GM18499 (cell line): ENCODE data around the gene NBEAL2.

Experiments
- ATAC-seq: cut with Tn5 transposase; IDR thresholded peaks from one replicate; pipeline ENCODE4 v1.9.1; 2021; ENCODE audit warnings: moderate number of reproducible peaks; ENCODE audit not compliant: insufficient read depth, unreplicated experiment

Gene NBEAL2

DNA sequence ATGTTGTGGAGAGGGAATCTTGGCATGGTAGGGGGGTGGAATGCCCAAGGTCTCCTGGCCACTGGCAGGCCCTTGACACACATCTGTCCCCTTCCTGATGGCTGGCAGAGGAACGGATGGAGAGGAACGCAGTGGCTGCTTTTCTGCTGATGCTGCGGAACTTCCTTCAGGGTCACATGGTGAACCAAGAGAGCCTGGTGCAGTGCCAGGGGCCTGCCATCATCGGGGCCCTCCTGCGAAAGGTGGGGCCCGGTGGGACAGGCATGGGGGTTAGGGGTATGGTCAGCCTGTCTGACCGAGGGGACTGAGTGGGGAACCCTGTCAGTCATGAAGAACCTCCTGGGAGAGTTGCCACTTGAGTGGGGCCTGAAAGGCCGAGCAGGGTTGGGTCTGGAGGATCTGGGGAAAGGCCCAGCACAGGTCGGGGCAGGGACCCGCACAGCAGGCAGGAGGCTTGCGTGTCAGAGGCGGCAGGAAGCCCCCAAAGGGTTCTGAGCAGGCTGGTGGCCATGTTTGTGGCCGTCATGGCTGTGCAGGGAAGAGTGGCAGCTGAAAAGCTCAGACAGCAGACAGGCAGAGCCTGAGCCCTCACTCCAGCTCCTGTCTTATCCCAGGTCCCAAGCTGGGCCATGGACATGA is 18.1 kb downstream of the NBEAL2 start:
- ATAC-seq = no peak

DNA sequence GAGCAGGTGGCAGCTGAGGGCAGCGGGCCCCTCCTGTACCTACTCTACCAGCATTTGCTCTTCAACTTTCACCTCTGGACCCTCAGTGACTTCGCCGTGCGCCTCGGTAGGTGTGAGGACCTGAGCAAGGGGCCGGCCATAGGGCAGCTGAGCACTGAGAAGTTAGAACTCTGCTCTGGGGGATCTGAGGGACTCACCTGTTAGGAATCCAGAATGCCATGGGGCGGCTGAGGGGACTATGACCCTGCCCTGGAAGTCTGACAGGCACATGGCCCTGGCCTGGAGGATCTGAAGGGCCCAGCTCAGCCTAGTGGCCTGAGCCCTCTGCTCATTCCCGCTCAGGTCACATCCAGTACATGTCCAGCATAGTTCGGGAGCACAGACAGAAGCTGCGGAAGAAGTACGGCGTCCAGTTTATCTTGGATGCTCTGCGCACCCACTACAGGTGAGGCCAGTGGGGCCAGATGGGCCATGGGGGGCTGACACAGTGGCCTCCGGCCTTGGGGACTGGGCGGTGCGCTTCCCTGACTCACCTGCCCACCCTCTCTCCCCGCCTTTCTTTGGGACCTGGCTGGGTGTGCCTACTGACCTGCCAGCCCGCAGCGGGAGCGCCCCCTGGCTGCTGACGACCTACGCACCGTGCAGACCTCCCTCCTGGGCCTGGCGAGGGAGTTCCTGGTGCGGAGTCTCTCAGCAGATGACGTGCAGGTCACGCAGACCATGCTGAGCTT is 18.8 kb downstream of the NBEAL2 start:
- no peak for ATAC-seq

DNA sequence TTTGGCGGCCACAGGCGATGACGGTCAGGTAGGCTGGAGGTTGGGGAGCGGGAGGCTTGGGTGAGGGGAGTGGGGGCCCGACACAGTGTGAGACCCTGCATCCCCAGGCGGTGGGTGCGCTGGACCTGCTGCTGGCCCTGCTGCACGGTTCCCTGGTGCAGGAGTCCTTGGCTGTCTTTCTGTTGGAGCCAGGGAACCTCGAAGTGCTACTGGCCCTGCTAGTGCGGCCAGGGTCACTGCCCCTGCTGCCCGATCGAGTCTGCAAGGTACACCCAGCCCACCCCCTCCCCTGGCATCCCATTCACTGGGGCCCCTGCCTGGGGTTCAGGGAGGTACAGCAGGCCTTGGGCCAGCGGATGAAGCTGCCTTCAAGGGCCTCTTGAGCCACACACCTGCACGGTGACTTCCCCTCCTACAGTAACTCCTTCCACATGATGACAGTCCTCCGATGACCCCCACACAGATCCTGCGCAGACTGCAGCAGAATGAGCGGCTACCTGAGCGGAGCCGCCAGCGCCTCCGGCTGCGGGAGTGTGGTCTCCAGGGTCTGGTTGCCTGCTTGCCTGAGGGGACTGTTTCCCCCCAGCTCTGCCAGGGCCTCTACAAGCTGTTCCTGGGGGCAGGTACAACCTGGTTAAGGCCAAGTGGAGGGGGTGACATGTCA is 19.5 kb downstream of the NBEAL2 start:
- no peak for ATAC-seq

DNA sequence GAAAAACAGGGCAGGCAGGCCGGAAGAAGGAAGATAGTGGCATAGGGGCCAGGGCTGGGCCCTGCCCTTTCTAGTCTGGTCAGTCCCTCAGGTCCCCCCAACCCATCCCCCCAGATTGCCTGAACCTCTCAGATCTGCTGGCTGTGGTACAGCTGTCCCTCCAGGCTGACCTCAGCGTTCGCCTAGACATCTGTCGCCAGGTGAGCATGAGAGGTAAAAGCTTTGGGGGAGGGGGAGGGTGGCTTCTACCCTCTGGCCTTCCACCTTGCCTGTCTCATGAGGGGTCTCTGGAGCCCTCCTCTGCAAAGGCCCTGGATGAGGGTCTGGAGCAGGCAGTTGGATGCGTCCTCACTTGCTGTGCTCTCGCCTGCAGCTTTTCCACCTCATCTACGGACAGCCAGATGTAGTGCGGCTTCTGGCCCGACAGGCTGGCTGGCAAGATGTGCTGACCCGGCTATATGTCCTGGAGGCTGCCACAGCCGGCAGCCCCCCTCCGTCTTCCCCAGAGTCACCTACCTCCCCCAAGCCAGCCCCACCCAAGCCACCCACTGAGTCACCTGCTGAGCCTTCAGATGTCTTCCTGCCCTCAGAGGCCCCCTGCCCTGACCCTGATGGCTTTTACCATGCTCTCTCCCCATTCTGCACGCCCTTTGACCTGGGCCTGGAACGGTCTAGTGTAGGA is 20.2 kb downstream of the NBEAL2 start:
- no peak for ATAC-seq

DNA sequence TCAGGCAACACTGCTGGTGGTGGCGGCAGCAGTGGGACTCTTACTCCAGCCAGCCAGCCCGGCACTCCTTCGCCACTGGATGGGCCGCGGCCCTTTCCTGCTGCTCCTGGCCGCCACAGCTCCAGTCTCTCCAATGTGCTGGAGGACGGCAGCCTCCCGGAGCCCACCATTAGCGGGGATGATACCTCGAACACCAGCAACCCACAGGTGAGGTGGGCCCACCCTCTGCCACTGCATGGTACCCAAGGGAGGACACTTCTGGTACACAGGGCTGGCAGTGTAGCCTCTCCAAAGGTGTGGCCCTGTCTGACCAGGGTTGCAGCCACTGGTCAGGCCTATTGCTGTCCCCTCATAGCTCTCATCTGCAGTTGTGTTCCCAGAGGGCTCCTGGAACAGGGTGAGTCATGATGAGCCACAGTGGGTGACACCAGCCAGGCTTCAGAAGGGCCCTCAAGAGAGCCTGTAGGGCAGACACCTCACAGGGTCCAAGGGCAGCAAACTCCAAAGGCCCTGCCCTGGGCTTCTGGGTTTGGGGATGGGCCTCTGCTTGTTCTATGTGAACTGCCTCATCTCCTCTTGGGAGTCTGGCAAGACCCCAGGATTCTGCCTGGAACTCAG is 20.8 kb downstream of the NBEAL2 start:
- ATAC-seq = no peak

DNA sequence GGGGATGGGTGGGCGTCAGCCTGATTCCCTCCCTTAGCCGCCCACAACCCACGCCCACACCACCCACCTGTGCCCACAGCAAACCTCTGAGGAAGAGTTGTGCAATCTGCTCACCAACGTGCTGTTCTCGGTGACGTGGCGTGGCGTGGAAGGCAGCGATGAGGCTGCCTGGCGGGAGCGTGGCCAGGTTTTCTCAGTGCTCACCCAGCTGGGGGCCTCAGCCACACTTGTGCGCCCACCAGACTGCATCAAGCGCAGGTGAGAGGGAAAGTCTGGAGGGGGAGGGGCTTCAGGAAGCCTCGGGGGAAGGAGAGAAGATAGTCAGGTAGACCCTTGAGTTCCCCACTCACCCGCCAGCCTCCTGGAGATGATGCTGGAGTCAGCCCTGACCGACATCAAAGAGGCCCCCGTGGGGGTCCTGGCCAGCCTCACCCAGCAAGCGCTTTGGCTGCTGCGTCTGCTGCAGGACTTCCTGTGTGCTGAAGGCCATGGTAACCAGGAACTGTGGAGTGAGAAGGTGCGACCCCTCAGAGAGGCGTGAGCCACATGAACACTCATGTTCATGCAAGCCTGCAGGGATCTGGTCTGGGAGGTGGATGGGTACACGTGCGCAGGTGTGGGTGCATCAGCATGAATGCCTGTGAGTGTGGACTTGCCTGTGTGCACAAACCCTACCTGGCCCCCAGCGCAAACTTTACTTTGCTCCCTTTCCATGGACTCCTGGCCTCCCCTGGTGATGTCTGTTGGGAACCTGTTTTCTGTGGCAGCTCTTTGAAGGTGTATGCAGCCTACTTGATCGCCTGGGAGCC is 21.7 kb downstream of the NBEAL2 start:
- no peak for ATAC-seq

GRCh38 chr3:47001731-47002170 is 22.3 kb downstream of the NBEAL2 start:
- ATAC-seq = no peak

DNA sequence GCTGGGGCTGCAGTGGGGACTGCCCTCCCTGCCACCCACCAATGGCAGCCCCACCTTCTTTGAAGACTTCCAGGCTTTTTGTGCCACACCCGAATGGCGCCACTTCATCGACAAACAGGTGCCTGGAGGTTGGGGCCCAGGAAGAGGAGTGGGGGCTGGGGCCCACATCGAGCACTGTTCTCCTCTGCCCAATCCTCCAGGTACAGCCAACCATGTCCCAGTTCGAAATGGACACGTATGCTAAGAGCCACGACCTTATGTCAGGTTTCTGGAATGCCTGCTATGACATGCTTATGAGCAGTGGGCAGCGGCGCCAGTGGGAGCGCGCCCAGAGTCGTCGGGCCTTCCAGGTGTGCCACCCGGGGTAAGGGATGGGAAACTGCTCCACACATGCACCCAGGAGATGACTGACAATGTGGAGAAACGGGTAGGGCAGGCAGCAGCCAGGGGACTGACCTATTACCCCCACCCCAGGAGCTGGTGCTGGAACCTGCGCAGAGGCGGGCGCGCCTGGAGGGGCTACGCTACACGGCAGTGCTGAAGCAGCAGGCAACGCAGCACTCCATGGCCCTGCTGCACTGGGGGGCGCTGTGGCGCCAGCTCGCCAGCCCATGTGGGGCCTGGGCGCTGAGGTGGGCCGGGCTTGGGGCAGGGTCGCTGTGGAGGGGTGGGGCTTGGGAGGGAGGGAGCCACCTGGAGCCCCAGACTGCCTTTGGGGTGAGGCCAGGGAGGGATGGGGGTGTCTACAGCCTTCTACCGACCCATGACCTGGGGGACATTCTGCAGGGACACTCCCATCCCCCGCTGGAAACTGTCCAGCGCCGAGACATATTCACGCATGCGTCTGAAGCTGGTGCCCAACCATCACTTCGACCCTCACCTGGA is 22.9 kb downstream of the NBEAL2 start:
- ATAC-seq = no peak

GRCh38 chr3:47003056-47003410 is 23.6 kb downstream of the NBEAL2 start:
- ATAC-seq = no peak

DNA sequence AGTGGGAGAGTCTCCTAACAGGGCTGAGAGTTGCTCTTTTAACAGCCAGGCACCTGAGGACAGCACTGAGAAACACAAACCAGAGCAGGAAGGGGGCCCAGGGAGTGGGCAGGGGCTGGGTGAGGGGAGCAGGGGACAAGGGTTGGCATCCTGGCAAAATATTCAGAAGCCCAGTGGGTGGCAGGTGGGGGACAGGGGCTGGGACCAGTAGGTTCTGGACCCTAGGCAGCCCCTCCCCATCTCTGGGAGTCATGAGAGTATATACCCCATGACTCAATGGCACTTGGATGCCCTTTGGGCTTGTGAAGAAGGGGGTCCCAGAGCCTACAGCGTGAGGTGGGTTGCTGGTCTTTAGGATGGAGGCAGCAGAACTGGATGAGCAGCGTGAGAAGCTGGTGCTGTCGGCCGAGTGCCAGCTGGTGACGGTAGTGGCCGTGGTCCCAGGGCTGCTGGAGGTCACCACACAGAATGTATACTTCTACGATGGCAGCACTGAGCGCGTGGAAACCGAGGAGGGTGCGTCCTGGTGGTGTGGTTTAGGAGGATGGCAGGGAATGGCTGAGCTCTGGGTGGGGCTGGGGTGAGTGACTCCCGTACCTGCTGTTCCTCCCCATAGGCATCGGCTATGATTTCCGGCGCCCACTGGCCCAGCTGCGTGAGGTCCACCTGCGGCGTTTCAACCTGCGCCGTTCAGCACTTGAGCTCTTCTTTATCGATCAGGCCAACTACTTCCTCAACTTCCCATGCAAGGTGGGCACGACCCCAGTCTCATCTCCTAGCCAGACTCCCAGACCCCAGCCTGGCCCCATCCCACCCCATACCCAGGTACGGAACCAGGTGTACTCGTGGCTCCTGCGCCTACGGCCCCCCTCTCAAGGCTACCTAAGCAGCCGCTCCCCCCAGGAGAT is 24.2 kb downstream of the NBEAL2 start:
- ATAC-seq = no peak

DNA sequence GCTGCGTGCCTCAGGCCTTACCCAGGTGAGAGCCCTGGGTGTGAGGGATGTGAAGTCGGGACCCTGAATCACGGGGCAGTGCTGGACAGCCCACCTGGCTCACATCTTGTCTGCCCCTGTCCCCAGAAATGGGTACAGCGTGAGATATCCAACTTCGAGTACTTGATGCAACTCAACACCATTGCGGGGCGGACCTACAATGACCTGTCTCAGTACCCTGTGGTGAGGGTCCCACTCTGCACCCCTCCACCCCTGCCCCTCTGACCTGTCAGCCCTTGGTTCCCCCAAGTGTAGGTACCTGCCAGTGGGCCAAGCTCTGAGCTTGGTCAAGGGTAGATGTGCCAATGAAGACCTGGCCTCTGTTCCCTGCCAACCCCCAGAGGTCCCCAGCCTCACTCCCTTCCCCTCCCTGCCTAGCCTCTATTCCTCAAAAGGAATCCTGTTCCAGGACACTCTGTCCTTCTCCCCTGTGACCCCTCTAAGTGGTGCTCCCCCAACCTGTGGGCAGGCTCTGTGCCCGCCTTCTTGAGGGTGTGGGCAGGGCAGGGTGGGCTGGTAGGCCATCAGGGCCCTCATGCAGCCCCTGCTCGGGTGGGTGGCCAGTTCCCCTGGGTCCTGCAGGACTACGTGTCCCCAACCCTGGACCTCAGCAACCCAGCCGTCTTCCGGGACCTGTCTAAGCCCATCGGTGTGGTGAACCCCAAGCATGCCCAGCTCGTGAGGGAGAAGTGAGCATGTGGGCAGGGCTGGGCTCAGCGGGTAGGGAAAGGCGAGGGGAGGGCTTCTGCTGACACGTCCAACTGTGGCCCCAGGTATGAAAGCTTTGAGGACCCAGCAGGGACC is 25.1 kb downstream of the NBEAL2 start:
- no peak for ATAC-seq

DNA sequence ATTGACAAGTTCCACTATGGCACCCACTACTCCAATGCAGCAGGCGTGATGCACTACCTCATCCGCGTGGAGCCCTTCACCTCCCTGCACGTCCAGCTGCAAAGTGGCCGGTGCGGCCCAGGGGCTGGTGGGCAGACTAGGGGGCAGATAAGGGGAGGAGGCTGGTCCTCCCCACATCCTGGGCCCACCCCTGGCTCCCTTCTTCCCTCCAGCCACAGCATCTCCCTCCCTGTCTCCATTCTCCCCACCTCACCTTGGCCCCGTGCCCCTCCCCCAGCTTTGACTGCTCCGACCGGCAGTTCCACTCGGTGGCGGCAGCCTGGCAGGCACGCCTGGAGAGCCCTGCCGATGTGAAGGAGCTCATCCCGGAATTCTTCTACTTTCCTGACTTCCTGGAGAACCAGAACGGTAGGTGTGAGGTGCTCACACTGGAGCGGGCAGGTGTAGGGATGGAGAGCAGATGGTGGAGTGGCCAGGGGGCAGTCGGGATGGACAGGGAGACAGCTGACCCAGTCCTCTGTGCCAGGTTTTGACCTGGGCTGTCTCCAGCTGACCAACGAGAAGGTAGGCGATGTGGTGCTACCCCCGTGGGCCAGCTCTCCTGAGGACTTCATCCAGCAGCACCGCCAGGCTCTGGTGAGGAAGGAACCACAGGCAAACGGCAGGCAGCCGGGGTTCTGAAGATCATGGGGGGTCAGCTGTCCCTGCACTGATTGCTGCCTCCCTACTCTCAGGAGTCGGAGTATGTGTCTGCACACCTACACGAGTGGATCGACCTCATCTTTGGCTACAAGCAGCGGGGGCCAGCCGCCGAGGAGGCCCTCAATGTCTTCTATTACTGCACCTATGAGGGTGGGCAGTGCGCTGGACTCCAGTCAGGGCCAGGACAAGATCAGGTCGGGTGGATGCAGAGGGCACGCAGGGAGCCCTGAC is 26.0 kb downstream of the NBEAL2 start:
- no peak for ATAC-seq

GRCh38 chr3:47006145-47006651 is 26.7 kb downstream of the NBEAL2 start:
- no peak for ATAC-seq

DNA sequence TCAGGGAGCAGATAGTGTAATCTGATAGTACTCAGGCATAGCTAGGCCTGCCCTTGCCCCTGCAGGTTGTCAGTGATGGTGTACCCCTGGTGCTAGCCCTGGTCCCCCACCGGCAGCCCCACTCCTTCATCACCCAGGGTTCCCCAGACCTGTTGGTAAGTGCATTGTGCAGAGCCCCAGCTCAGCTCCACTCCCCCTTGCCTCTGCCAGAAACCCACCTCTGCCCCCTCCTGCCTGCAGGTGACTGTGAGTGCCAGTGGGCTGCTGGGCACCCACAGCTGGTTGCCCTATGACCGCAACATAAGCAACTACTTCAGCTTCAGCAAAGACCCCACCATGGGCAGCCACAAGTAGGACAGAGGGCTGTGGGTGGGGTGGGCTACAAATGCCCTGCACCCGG is 27.5 kb downstream of the NBEAL2 start:
- ATAC-seq = no peak

DNA sequence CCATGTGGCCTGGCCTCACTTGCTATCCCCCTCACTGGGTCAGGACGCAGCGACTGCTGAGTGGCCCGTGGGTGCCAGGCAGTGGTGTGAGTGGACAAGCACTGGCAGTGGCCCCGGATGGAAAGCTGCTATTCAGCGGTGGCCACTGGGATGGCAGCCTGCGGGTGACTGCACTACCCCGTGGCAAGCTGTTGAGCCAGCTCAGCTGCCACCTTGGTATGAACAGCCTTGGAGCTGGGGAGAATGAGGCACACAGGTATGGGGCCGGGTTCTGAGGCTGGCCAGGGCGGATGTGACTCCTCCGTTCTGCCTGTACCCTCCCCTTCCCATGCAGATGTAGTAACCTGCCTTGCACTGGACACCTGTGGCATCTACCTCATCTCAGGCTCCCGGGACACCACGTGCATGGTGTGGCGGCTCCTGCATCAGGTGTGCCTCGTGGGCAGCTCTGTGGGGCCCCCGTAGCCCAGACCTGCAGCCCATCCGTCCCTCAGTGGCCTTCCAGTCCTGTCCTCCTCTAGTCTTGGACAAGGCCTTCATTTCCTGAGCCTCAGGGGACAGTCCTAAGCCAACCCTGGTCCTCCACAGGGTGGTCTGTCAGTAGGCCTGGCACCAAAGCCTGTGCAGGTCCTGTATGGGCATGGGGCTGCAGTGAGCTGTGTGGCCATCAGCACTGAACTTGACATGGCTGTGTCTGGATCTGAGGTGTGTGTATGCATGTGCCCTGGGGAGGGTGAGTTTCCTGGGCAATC is 28.2 kb downstream of the NBEAL2 start:
- ATAC-seq = no peak
